ENCODE results near the gene IFNK. TPM values are rescaled to one million over a fixed set of nuclear protein-coding genes. Genes with fewer than 3 reads are reported as not detected.

Gene IFNK
- total RNA-seq, 1 experiment from 2014 or later: not detected

DNA sequence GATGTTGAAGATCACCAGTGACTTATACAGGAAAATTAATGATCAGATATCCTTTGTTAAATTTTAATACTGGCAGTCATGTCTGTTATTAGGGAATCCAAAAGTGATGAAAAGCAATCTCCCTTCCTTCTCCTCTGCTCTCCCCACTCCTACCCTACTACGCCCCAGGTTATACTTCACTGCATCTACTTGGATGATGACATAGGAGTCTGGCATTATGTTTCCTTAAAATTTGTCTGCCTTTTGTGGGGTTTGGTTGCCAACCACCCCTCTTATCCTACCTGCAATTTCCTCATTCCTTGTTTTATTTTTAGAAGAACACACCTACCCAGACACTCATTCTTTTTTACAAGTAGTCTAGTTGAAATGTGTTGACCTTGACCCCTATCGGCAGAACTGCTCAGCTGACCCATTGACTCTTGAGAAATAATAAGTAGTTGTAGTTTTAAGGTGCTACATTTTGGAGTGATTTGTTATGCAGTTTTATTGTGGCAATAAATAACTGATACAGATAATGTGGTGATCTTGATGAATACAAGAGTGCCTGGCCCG, 10.6 kb downstream of the IFNK start:
- POLR2A ChIA-PET (ENCODE audit: unreplicated experiment): no interaction called here
- H3K9ac ChIP-seq (ENCODE audit: low read length): no peak overlapping the region
- no peaks in the 10 kb centered on the region for H4K20me1 ChIP-seq (ENCODE audit: low read length)
- H3K9me3 ChIP-seq (ENCODE audit: low read length): no peaks in the 10 kb centered on the region
- H3K4me1 ChIP-seq (ENCODE audit: insufficient read depth, low read length): peaks cover 13% of the 10 kb centered on the region
- TF ChIP-seq EZH2phosphoT487 (IDR thresholded peaks at IDR 0.05; ENCODE audit: borderline replicate concordance, low read length) (no peak), EZH2 (IDR thresholded peaks at IDR 0.05; ENCODE audit: low read length, unreplicated experiment) (no peak)
- TF ChIP-seq, protein P1, sequence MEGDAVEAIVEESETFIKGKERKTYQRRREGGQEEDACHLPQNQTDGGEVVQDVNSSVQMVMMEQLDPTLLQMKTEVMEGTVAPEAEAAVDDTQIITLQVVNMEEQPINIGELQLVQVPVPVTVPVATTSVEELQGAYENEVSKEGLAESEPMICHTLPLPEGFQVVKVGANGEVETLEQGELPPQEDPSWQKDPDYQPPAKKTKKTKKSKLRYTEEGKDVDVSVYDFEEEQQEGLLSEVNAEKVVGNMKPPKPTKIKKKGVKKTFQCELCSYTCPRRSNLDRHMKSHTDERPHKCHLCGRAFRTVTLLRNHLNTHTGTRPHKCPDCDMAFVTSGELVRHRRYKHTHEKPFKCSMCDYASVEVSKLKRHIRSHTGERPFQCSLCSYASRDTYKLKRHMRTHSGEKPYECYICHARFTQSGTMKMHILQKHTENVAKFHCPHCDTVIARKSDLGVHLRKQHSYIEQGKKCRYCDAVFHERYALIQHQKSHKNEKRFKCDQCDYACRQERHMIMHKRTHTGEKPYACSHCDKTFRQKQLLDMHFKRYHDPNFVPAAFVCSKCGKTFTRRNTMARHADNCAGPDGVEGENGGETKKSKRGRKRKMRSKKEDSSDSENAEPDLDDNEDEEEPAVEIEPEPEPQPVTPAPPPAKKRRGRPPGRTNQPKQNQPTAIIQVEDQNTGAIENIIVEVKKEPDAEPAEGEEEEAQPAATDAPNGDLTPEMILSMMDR (conservative IDR thresholded peaks at IDR 0.05; ENCODE audit: low read depth, low read length): no peak
- intact Hi-C loops (cut with micrococcal nuclease): no loop called here
- no peak overlapping the region for H3K4me2 ChIP-seq (ENCODE audit: low read length)
- H3K79me2 ChIP-seq (ENCODE audit: low read length): no peaks in the 10 kb centered on the region
- ATAC-seq (no peak), DNase-seq (no peak)
- H3K4me3 ChIP-seq (ENCODE audit: low read length): no peak overlapping the region
- peaks cover under 1% of the 10 kb centered on the region for H3F3A ChIP-seq (ENCODE audit: low read length, unreplicated experiment)
- CTCF ChIA-PET: no interaction called here
- no peaks in the 10 kb centered on the region for H3K27me3 ChIP-seq (ENCODE audit: low read length)
- no TSS peak for BruUV-seq (replicated peaks)
- H3K9me2 ChIP-seq (replicated peaks; ENCODE audit: low read length): no peaks in the 10 kb centered on the region
- no peak overlapping the region for H3K27ac ChIP-seq (ENCODE audit: low read length)
- no peak overlapping the region for H2AFZ ChIP-seq (ENCODE audit: low read length)
- no peaks in the 10 kb centered on the region for H3K36me3 ChIP-seq (ENCODE audit: low read depth, low read length)

DNA sequence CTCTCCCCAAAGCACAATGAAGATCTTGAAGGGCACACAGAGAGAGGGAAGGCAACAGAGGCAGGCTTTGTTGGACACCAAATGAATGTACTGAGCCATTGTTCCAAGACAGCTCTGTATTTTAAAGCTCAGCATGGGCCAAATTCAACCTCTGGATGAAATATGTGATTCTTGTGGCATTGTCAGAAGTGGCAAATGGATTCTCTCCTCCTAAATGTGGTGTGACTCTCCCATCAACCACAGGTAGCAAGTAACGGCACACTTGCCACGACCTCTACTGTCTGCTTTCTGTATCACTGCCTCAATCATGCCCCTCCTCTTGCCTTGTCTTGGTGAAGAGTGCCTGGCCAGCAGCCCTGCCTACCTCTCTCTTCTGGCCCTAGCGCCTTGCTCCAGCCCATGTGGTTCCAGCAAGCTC, 11.6 kb downstream of the IFNK start:
- Histone ChIP-seq H3K79me2 (ENCODE audit: low read length) (no peaks in the 10 kb centered on the region), H3F3A (ENCODE audit: low read length, unreplicated experiment) (peaks cover 4% of the 10 kb centered on the region), H3K27me3 (ENCODE audit: low read length) (no peaks in the 10 kb centered on the region), H3K4me2 (ENCODE audit: low read length) (no peak overlapping the region), H3K4me1 (ENCODE audit: insufficient read depth, low read length) (peaks cover 22% of the 10 kb centered on the region), H3K27ac (ENCODE audit: low read length) (no peak overlapping the region), H4K20me1 (ENCODE audit: low read length) (no peaks in the 10 kb centered on the region), H3K9ac (ENCODE audit: low read length) (no peak overlapping the region), H3K9me2 (replicated peaks; ENCODE audit: low read length) (no peaks in the 10 kb centered on the region), H3K36me3 (ENCODE audit: low read depth, low read length) (no peaks in the 10 kb centered on the region), H2AFZ (ENCODE audit: low read length) (no peak overlapping the region), H3K4me3 (ENCODE audit: low read length) (no peak overlapping the region), H3K9me3 (ENCODE audit: low read length) (no peaks in the 10 kb centered on the region)
- no peak for TF ChIP-seq EZH2 (IDR thresholded peaks at IDR 0.05; ENCODE audit: low read length, unreplicated experiment)
- TF ChIP-seq, protein P1 (conservative IDR thresholded peaks at IDR 0.05; ENCODE audit: low read depth, low read length): 0 out of 2 replicates have a peak, but pooled peaks have one; percentile 15
- CTCF ChIA-PET: no interaction called here
- ATAC-seq (no peak), DNase-seq (no peak)
- POLR2A ChIA-PET (ENCODE audit: unreplicated experiment): no interaction called here
- no TSS peak for BruUV-seq (replicated peaks)
- intact Hi-C loops (cut with micrococcal nuclease): no loop called here

DNA sequence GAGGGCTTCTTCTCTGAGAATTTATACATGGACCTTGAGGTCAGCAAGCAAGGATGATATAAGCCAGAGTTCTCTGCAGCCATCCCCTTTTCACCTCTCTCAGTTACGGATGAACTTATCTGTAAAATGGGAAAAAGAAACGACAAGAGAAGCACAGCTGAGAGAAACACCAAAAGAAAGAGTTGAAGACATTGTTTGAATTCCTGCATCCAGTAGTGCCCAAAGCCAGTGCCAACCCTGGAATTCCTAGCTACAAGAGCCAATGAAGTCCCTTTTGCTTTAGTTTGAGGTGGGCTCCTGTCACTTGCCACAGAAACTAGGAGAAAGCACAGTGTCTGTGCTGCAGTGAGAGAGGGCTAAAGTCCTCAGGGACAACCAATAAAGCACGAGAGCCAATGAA, 12.1 kb downstream of the IFNK start:
- H2AFZ ChIP-seq (ENCODE audit: low read length): no peak overlapping the region
- no peak overlapping the region for H3K9ac ChIP-seq (ENCODE audit: low read length)
- H3K9me3 ChIP-seq (ENCODE audit: low read length): no peaks in the 10 kb centered on the region
- H3K4me2 ChIP-seq (ENCODE audit: low read length): no peak overlapping the region
- POLR2A ChIA-PET (ENCODE audit: unreplicated experiment): no interaction called here
- no TSS peak for BruUV-seq (replicated peaks)
- H3F3A ChIP-seq (ENCODE audit: low read length, unreplicated experiment): peaks cover 4% of the 10 kb centered on the region
- peaks cover 27% of the 10 kb centered on the region for H3K4me1 ChIP-seq (ENCODE audit: insufficient read depth, low read length)
- H3K79me2 ChIP-seq (ENCODE audit: low read length): no peaks in the 10 kb centered on the region
- H3K27ac ChIP-seq (ENCODE audit: low read length): no peak overlapping the region
- CTCF ChIA-PET: no interaction called here
- no peaks in the 10 kb centered on the region for H4K20me1 ChIP-seq (ENCODE audit: low read length)
- intact Hi-C loops (cut with micrococcal nuclease): no loop called here
- ATAC-seq (no peak), DNase-seq (no peak)
- no peaks in the 10 kb centered on the region for H3K27me3 ChIP-seq (ENCODE audit: low read length)
- no peaks in the 10 kb centered on the region for H3K9me2 ChIP-seq (replicated peaks; ENCODE audit: low read length)
- TF ChIP-seq EZH2phosphoT487 (IDR thresholded peaks at IDR 0.05; ENCODE audit: borderline replicate concordance, low read length) (no peak), EZH2 (IDR thresholded peaks at IDR 0.05; ENCODE audit: low read length, unreplicated experiment) (no peak)
- TF ChIP-seq, protein P1 (conservative IDR thresholded peaks at IDR 0.05; ENCODE audit: low read depth, low read length): no peak
- H3K4me3 ChIP-seq (ENCODE audit: low read length): no peak overlapping the region
- H3K36me3 ChIP-seq (ENCODE audit: low read depth, low read length): no peaks in the 10 kb centered on the region

Data from PC-3 (cell line).